ENCODE measurements around the gene SWT1.

Gene SWT1

DNA sequence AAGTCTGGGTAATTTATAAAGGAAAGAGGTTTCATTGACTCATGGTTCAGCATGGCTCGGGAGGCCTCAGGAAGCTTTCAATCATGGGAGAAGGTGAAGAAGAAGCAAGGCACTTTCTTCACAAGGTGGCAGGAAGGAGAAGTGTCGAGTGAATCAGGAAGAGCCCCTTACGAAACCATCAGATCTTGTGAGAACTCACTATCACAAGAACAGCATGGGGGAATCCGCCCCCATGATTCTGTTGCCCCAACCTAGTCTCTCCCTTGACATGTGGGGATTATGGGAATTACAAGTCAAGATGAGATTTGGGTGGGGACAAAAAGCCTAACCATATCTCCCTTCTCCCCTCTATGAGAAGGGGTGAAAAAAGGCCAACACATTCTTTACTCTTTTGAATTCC is 171.3 kb downstream of the SWT1 start:
- DNase-seq: no peak

DNA sequence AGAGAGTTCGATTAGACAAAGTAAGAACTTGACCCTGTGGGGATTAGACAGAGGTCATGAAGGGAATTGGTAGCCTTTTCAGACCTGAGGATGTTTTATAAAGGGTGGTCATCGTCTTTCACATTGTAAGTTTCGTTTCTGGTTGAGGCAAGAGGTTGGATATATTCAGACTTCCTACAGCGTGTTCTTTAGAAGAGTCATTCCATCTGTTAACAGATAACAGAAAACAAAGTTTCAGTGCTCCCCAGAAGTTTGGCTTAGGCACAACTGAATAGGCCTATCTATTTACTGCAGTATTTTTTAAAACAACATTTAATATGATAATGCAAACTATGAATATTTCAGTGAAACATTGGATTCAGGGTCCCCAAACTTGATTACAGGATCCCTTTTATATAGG is 177.2 kb downstream of the SWT1 start:
- DNase-seq: no peak

DNA sequence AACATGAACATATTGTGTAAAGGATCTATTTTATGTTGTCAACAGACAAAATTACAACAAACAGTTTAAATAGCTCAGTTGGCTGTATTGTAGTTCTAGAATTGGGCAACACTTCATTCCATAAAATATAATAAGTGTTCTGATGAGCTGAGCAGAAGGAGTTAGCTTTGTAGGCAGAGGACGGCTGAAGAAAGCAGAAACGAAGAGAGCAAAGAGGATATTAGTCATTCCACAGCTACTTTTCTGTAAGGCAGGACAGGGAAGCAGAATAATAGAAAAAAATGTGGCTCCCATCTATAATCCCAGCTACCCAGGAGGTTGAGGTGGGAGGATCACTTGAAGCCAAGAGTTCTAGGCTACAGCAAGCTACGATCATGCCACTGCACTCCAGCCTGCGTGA is 180.3 kb downstream of the SWT1 start:
- DNase-seq: no peak

DNA sequence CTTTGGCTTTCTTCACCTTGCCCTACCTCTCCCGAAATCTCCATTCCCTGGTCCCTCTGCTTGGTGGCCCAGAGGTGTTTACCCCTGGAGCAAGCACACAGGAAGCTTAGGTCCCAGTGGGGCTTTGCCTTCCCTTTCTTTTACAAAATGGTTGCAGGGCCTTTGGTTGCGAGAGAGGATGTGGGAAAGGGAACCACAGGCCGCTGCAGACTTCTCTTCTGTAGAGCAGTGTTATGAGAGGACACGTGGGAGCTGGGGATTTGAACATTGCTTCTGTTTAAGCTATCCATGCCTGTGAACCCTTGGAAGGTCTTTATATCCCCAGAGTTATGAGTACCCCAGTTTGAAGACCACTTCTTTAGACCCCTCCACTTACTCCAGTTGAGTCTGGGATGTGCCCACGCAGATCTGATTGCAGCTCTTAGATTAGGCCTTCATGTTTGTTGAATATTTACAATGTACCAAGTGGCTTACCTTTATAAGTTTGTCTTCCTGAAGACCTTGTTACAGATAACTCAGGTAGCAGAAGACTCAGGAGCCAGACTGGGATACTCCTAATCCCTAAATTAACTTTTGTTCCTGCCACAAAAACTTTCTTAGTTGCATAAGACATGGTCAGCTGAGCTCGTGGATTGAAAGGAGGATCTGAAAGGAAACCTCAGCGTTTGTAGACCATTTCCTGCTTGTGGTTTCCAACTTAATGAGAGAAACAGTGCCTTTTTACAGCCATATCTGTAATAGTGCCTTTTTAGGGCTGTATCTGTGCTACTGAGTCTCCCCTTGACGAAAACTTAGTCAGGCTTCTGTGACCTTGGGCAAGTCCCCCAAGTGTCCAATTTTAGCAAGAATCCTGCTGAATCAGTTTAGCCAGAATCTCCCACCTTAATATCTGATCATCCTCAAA is 182.0 kb downstream of the SWT1 start:
- DNase-seq: no peak

DNA sequence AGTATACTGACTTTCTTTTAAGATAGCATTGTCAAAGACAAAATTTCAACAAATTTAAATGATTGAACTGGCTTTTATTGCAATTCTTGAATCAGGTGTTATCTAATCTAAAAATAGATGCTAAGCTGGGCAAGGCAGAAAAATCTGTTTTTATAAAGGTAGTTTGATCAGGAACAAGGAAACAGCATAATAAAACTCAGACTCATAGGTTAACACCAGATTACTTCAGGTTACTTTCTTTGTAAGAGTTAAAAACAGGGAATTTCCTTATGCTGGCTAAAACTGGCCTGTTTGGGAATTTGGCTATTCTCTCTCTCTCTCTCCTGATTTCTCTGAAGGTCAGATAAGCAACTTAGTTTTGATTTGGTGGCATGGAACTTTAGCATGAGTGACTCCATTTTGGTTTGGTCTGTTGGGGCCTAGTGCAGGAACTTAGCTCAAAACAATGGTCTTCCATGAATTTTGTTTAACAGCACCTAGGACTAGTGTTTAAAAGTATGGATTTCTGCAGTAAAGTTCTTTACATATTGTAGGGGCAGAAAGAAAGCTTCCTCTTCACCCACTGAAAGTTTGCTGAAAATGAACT is 184.3 kb downstream of the SWT1 start:
- DNase-seq: no peak

All from NCI-H1105 (cell line).